ENCODE results near the gene PTPRN2. TPM values are rescaled to one million over a fixed set of nuclear protein-coding genes. Genes with fewer than 3 reads are reported as not detected.

Gene PTPRN2
- total RNA-seq, 1 donor from 2014 or later, result 0.41 TPM

GRCh38 chr7:157995815-157996214 lies 591.8 kb downstream of the PTPRN2 start:
- Mint-ChIP-seq H3K36me3 (ENCODE audit: low read depth) (no peaks in the 10 kb centered on the region), H3K27me3 (ENCODE audit: insufficient read depth) (no peaks in the 10 kb centered on the region), H3K4me3 (no peak overlapping the region), H3K9me3 (no peaks in the 10 kb centered on the region), H3K27ac (no peak overlapping the region), H3K4me1 (ENCODE audit: low read depth) (no peaks in the 10 kb centered on the region)
- no peak for DNase-seq (ENCODE audit: low spot score)
- intact Hi-C loops (cut with micrococcal nuclease), result no loop called here

DNA sequence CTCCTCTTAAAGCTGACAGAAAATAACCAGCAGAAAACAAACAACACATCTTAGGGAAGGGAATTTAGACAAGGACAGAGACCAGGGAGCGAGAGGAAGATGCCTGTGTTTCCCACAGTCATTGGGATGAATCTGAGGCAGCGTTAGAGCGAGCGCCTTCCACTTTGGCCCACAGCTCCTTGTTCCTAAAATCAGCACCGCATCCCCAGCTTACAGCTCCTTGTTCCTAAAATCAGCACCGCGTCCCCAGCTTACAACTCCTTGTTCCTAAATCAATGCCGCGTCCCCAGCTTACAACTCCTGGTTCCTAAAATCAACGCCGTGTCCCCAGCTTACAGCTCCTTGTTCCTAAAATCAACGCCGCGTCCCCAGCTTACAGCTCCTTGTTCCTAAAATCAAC lies 593.3 kb downstream of the PTPRN2 start:
- intact Hi-C loops (cut with micrococcal nuclease), result no loop called here
- Mint-ChIP-seq H3K27ac (no peak overlapping the region), H3K27me3 (ENCODE audit: insufficient read depth) (peaks cover 2% of the 10 kb centered on the region), H3K9me3 (no peaks in the 10 kb centered on the region), H3K4me3 (no peak overlapping the region), H3K4me1 (ENCODE audit: low read depth) (no peaks in the 10 kb centered on the region), H3K36me3 (ENCODE audit: low read depth) (no peaks in the 10 kb centered on the region)
- DNase-seq (ENCODE audit: low spot score), result no peak

GRCh38 chr7:157993406-157994105 lies 594.1 kb downstream of the PTPRN2 start:
- no peaks in the 10 kb centered on the region for H3K36me3 Mint-ChIP-seq (ENCODE audit: low read depth)

GRCh38 chr7:157992511-157993160 lies 595.0 kb downstream of the PTPRN2 start:
- Mint-ChIP-seq H3K36me3 (ENCODE audit: low read depth) (no peaks in the 10 kb centered on the region), H3K27ac (no peak overlapping the region), H3K9me3 (no peaks in the 10 kb centered on the region), H3K4me3 (no peak overlapping the region), H3K4me1 (ENCODE audit: low read depth) (no peaks in the 10 kb centered on the region), H3K27me3 (ENCODE audit: insufficient read depth) (peaks cover 2% of the 10 kb centered on the region)
- intact Hi-C loops (cut with micrococcal nuclease), result no loop called here
- no peak for DNase-seq (ENCODE audit: low spot score)

More at GRCh38 chr7:157993406-157994105, 594.1 kb downstream of the PTPRN2 start:
- Mint-ChIP-seq H3K9me3 (no peaks in the 10 kb centered on the region), H3K4me3 (no peak overlapping the region), H3K27me3 (ENCODE audit: insufficient read depth) (peaks cover 2% of the 10 kb centered on the region), H3K27ac (no peak overlapping the region), H3K4me1 (ENCODE audit: low read depth) (no peaks in the 10 kb centered on the region)
- intact Hi-C loops (cut with micrococcal nuclease), result no loop called here
- no peak for DNase-seq (ENCODE audit: low spot score)

- no peaks in the 10 kb centered on the region for H3K4me1 Mint-ChIP-seq (ENCODE audit: low read depth)
- peaks cover 2% of the 10 kb centered on the region for H3K27me3 Mint-ChIP-seq (ENCODE audit: insufficient read depth)
- intact Hi-C loops (cut with micrococcal nuclease), result no loop called here
- no peaks in the 10 kb centered on the region for H3K36me3 Mint-ChIP-seq (ENCODE audit: low read depth)
- H3K4me3 Mint-ChIP-seq, result no peak overlapping the region
- no peak for DNase-seq (ENCODE audit: low spot score)
- H3K27ac Mint-ChIP-seq, result no peak overlapping the region
- no peaks in the 10 kb centered on the region for H3K9me3 Mint-ChIP-seq
Measured at GRCh38 chr7:157991761-157992160, 595.9 kb downstream of the PTPRN2 start.

- H3K27ac Mint-ChIP-seq, result no peak overlapping the region
- H3K9me3 Mint-ChIP-seq, result no peaks in the 10 kb centered on the region
- H3K4me1 Mint-ChIP-seq (ENCODE audit: low read depth), result no peaks in the 10 kb centered on the region
- no peak for DNase-seq (ENCODE audit: low spot score)
- no peaks in the 10 kb centered on the region for H3K36me3 Mint-ChIP-seq (ENCODE audit: low read depth)
- peaks cover 2% of the 10 kb centered on the region for H3K27me3 Mint-ChIP-seq (ENCODE audit: insufficient read depth)
- H3K4me3 Mint-ChIP-seq, result no peak overlapping the region
- intact Hi-C loops (cut with micrococcal nuclease), result no loop called here
Measured at GRCh38 chr7:157991351-157991750, 596.3 kb downstream of the PTPRN2 start.

DNA sequence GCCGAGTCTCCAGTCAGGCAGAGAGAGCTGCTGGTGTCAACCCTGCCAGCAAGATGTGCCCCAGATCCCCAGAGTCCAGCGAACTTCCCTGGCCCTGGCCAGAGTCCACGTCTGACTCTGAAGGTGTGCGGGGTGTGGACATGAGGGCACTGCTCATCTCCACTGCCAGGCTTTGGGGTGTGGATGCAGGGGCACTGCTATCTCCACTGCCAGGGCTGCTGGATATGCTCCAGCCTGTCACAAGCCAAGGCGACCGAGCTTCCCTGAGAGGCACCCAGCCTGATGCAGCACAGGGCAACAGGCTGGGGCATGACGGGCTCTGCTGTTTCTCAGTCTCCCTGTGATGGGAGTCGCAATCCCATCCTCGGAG lies 596.8 kb downstream of the PTPRN2 start:
- intact Hi-C loops (cut with micrococcal nuclease), result no loop called here
- Mint-ChIP-seq H3K4me3 (no peak overlapping the region), H3K9me3 (no peaks in the 10 kb centered on the region), H3K36me3 (ENCODE audit: low read depth) (no peaks in the 10 kb centered on the region), H3K27me3 (ENCODE audit: insufficient read depth) (peaks cover 2% of the 10 kb centered on the region), H3K27ac (no peak overlapping the region), H3K4me1 (ENCODE audit: low read depth) (no peaks in the 10 kb centered on the region)
- DNase-seq (ENCODE audit: low spot score), result no peak

GRCh38 chr7:157990226-157990880 lies 597.3 kb downstream of the PTPRN2 start:
- H3K4me1 Mint-ChIP-seq (ENCODE audit: low read depth), result no peaks in the 10 kb centered on the region
- H3K27me3 Mint-ChIP-seq (ENCODE audit: insufficient read depth), result peaks cover 2% of the 10 kb centered on the region
- no peaks in the 10 kb centered on the region for H3K36me3 Mint-ChIP-seq (ENCODE audit: low read depth)
- H3K27ac Mint-ChIP-seq, result no peak overlapping the region
- no peaks in the 10 kb centered on the region for H3K9me3 Mint-ChIP-seq
- no peak overlapping the region for H3K4me3 Mint-ChIP-seq
- intact Hi-C loops (cut with micrococcal nuclease), result no loop called here
- no peak for DNase-seq (ENCODE audit: low spot score)

DNA sequence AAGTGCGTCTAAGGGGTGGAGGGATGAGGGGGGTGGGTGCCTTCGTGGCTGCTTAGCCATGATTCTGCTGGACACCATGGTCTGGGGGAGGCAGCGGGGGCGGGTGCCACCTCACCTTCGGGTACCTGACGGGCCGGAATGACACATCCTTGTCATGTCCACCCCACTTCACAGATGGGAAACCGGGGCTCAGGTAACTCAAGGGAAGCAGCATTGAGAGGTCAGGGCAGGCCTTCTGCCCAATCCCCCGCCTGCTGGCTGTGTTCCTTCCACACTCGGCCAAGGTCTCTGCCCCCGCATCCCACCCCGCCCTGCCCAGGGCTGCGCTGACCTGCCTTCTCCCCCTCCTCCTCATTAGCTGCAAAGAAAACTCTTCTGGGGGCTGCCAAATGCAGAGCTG lies 598.0 kb downstream of the PTPRN2 start:
- Mint-ChIP-seq H3K4me1 (ENCODE audit: low read depth) (no peaks in the 10 kb centered on the region), H3K27ac (no peak overlapping the region), H3K36me3 (ENCODE audit: low read depth) (no peaks in the 10 kb centered on the region), H3K27me3 (ENCODE audit: insufficient read depth) (peaks cover 2% of the 10 kb centered on the region), H3K4me3 (no peak overlapping the region), H3K9me3 (no peaks in the 10 kb centered on the region)
- intact Hi-C loops (cut with micrococcal nuclease), result no loop called here
- no peak for DNase-seq (ENCODE audit: low spot score)

- Mint-ChIP-seq H3K4me1 (ENCODE audit: low read depth) (no peaks in the 10 kb centered on the region), H3K9me3 (no peaks in the 10 kb centered on the region), H3K36me3 (ENCODE audit: low read depth) (no peaks in the 10 kb centered on the region), H3K27me3 (ENCODE audit: insufficient read depth) (peaks cover 2% of the 10 kb centered on the region), H3K4me3 (no peak overlapping the region), H3K27ac (no peak overlapping the region)
- intact Hi-C loops (cut with micrococcal nuclease), result no loop called here
- no peak for DNase-seq (ENCODE audit: low spot score)
Measured at GRCh38 chr7:157987906-157988305, 599.7 kb downstream of the PTPRN2 start.

GRCh38 chr7:157986051-157986450 lies 601.6 kb downstream of the PTPRN2 start:
- no peak for DNase-seq (ENCODE audit: low spot score)
- H3K4me1 Mint-ChIP-seq (ENCODE audit: low read depth), result no peaks in the 10 kb centered on the region
- H3K27ac Mint-ChIP-seq, result no peak overlapping the region
- H3K4me3 Mint-ChIP-seq, result no peak overlapping the region
- H3K27me3 Mint-ChIP-seq (ENCODE audit: insufficient read depth), result peaks cover 2% of the 10 kb centered on the region
- H3K9me3 Mint-ChIP-seq, result no peaks in the 10 kb centered on the region
- H3K36me3 Mint-ChIP-seq (ENCODE audit: low read depth), result no peaks in the 10 kb centered on the region
- intact Hi-C loops (cut with micrococcal nuclease), result no loop called here

- Mint-ChIP-seq H3K27me3 (ENCODE audit: insufficient read depth) (peaks cover 2% of the 10 kb centered on the region), H3K27ac (no peak overlapping the region), H3K9me3 (no peaks in the 10 kb centered on the region), H3K4me3 (no peak overlapping the region), H3K36me3 (ENCODE audit: low read depth) (no peaks in the 10 kb centered on the region), H3K4me1 (ENCODE audit: low read depth) (no peaks in the 10 kb centered on the region)
- intact Hi-C loops (cut with micrococcal nuclease), result no loop called here
- no peak for DNase-seq (ENCODE audit: low spot score)
Measured at GRCh38 chr7:157985636-157986035, 602.0 kb downstream of the PTPRN2 start.

DNA sequence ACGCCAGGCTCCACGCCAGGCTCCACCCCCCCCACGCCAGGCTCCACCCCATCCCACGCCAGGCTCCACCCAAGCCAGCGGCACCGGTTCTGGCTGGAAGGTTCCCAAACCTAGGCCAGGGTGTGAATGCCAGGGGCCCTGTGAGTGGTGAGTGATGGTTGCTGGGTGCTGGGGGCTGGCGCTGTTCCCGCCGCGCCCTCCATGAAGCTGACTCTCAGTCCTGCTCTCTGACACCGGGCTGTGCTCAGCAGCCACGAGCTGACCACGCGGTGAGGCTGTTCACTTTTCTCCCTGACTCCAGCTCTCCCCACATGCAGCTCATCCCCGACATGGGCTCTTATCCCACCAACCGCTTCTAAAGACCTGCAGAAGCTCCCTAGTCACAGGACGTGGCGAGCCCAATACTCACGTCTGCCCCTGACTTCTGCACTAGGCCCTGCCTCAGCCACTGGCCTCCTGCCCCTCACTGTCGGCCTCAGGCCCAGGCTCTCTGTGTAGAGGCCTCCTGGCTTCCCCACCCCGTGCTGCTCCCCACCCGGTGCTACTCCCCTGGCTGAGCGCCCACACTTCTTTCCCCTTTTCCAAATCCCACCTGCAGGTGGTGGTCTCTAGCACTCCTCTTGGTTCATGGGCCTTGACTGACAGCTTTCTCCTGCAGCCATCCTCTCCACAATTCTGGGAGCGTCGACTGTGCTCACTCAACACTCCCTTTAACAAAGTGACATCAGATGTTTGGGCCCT lies 603.0 kb downstream of the PTPRN2 start:
- Mint-ChIP-seq H3K27me3 (ENCODE audit: insufficient read depth) (no peaks in the 10 kb centered on the region), H3K36me3 (ENCODE audit: low read depth) (no peaks in the 10 kb centered on the region), H3K27ac (no peak overlapping the region), H3K9me3 (no peaks in the 10 kb centered on the region), H3K4me1 (ENCODE audit: low read depth) (no peaks in the 10 kb centered on the region), H3K4me3 (no peak overlapping the region)
- intact Hi-C loops (cut with micrococcal nuclease), result no loop called here
- DNase-seq (ENCODE audit: low spot score), result no peak

Data from activated T-helper 1 cell treated with anti-CD3 and anti-CD28 coated beads, Interleukin-12 subunit alpha, Interleukin-12 subunit beta, Interleukin-2, Interleukin-4 antibody, amounts not matched to agents 30 ng/mL and 10 ng/mL and 1 ng/mL, durations not matched to agents 14 hours and 24 hours and 36 hours (primary cell).